ENCODE data around the gene MSH5. TPM values are rescaled to one million over a fixed set of nuclear protein-coding genes. Genes with fewer than 3 reads are reported as not detected.
"Not testable (repeated sequence)": the region's sequence is repeated elsewhere in the genome, so short reads cannot be mapped to it uniquely, and the experiment has no call there.

The MSH5 gene
- total and polyA plus RNA-seq, 5 donors from 2014 or later = 1.2 to 17.4 (median 1.4) TPM

- Mint-ChIP-seq H3K4me1 (peaks cover 0 to 29% (median 15%) of the 10 kb centered on the region in 4 donors), H3K36me3 (no peaks in the 10 kb centered on the region), H3K27ac (no peak overlapping the region), H3K9me3 (no peaks in the 10 kb centered on the region), H3K4me3 (no peak overlapping the region), H3K27me3 (peaks cover 6% of the 10 kb centered on the region)
- no peaks in the 10 kb centered on the region for H3K27me3 ChIP-seq (ENCODE audit: control insufficient read depth, insufficient read depth, low read length)
- H3K27ac ChIP-seq (ENCODE audit: insufficient read depth, low read length, poor library complexity, severe bottlenecking) = no peak overlapping the region
- no peak overlapping the region for H3K4me3 ChIP-seq (ENCODE audit: low read depth, low read length)
- no peaks in the 10 kb centered on the region for H3K9me3 ChIP-seq (ENCODE audit: control insufficient read depth in 2 of 2, low read length in 2 of 2)
- ATAC-seq (ENCODE audit: low read depth in 2 of 2) (no peak), DNase-seq (no peak)
- H3K36me3 ChIP-seq (ENCODE audit: control insufficient read depth, insufficient read depth, low read length) = no peaks in the 10 kb centered on the region
- peaks cover 20% of the 10 kb centered on the region for H3K4me1 ChIP-seq (ENCODE audit: control insufficient read depth, insufficient read depth, low read length, poor library complexity, severe bottlenecking)
Measured at GRCh38 chr6:31707701-31708100, 32.1 kb upstream of the MSH5 start.

GRCh38 chr6:31708224-31708623 lies 31.6 kb upstream of the MSH5 start:
- Histone ChIP-seq H3K27ac (ENCODE audit: insufficient read depth, low read length, poor library complexity, severe bottlenecking) (no peak overlapping the region), H3K4me1 (ENCODE audit: control insufficient read depth, insufficient read depth, low read length, poor library complexity, severe bottlenecking) (peaks cover 19% of the 10 kb centered on the region), H3K27me3 (ENCODE audit: control insufficient read depth, insufficient read depth, low read length) (no peaks in the 10 kb centered on the region), H3K9me3 (ENCODE audit: control insufficient read depth in 2 of 2, low read length in 2 of 2) (no peaks in the 10 kb centered on the region), H3K36me3 (ENCODE audit: control insufficient read depth, insufficient read depth, low read length) (no peaks in the 10 kb centered on the region), H3K4me3 (ENCODE audit: low read depth, low read length) (no peak overlapping the region)
- Mint-ChIP-seq H3K4me3 (no peak overlapping the region), H3K27ac (no peak overlapping the region), H3K4me1 (peaks cover 0 to 26% (median 13%) of the 10 kb centered on the region in 4 donors), H3K36me3 (no peaks in the 10 kb centered on the region), H3K27me3 (peaks cover 5% of the 10 kb centered on the region), H3K9me3 (no peaks in the 10 kb centered on the region)
- DNase-seq (no peak), ATAC-seq (ENCODE audit: low read depth in 2 of 2) (no peak)

GRCh38 chr6:31709157-31709556 lies 30.6 kb upstream of the MSH5 start:
- peaks cover 11% of the 10 kb centered on the region for H3K4me1 ChIP-seq (ENCODE audit: control insufficient read depth, insufficient read depth, low read length, poor library complexity, severe bottlenecking)
- H3K27me3 Mint-ChIP-seq; DNase-seq; H3K27me3 ChIP-seq (ENCODE audit: control insufficient read depth, insufficient read depth, low read length); H3K4me3 Mint-ChIP-seq; H3K4me3 ChIP-seq (ENCODE audit: low read depth, low read length); H3K27ac ChIP-seq (ENCODE audit: insufficient read depth, low read length, poor library complexity, severe bottlenecking); H3K9me3 Mint-ChIP-seq; H3K36me3 ChIP-seq (ENCODE audit: control insufficient read depth, insufficient read depth, low read length); H3K27ac Mint-ChIP-seq; H3K36me3 Mint-ChIP-seq; H3K9me3 ChIP-seq (ENCODE audit: control insufficient read depth in 2 of 2, low read length in 2 of 2); ATAC-seq (ENCODE audit: low read depth in 2 of 2): not testable (repeated sequence)
- peaks cover 0 to 21% (median 9%) of the 10 kb centered on the region in 4 donors for H3K4me1 Mint-ChIP-seq

- peaks cover 11% of the 10 kb centered on the region for H3K4me1 ChIP-seq (ENCODE audit: control insufficient read depth, insufficient read depth, low read length, poor library complexity, severe bottlenecking)
- no peaks in the 10 kb centered on the region for H3K9me3 Mint-ChIP-seq
- ATAC-seq (ENCODE audit: low read depth in 2 of 2) (no peak), DNase-seq (no peak)
- no peaks in the 10 kb centered on the region for H3K27me3 ChIP-seq (ENCODE audit: control insufficient read depth, insufficient read depth, low read length)
- H3K27ac Mint-ChIP-seq = peak overlapping the region in 2 of 3 donors; percentile 52 to 83
- peaks cover 5% of the 10 kb centered on the region for H3K27me3 Mint-ChIP-seq
- H3K4me3 ChIP-seq (ENCODE audit: low read depth, low read length) = no peak overlapping the region
- H3K36me3 ChIP-seq (ENCODE audit: control insufficient read depth, insufficient read depth, low read length) = no peaks in the 10 kb centered on the region
- peak overlapping the region in 2 of 4 donors; percentile 51 to 66 for H3K4me3 Mint-ChIP-seq
- H3K27ac ChIP-seq (ENCODE audit: insufficient read depth, low read length, poor library complexity, severe bottlenecking) = no peak overlapping the region
- no peaks in the 10 kb centered on the region for H3K36me3 Mint-ChIP-seq
- peaks cover 0 to 22% (median 10%) of the 10 kb centered on the region in 4 donors for H3K4me1 Mint-ChIP-seq
- no peaks in the 10 kb centered on the region for H3K9me3 ChIP-seq (ENCODE audit: control insufficient read depth in 2 of 2, low read length in 2 of 2)
Measured at GRCh38 chr6:31710523-31711219, 29.1 kb upstream of the MSH5 start.

GRCh38 chr6:31711233-31711632 lies 28.6 kb upstream of the MSH5 start:
- Histone ChIP-seq H3K27ac (ENCODE audit: insufficient read depth, low read length, poor library complexity, severe bottlenecking) (no peak overlapping the region), H3K4me1 (ENCODE audit: control insufficient read depth, insufficient read depth, low read length, poor library complexity, severe bottlenecking) (peaks cover 11% of the 10 kb centered on the region), H3K36me3 (ENCODE audit: control insufficient read depth, insufficient read depth, low read length) (no peaks in the 10 kb centered on the region), H3K27me3 (ENCODE audit: control insufficient read depth, insufficient read depth, low read length) (no peaks in the 10 kb centered on the region), H3K4me3 (ENCODE audit: low read depth, low read length) (no peak overlapping the region), H3K9me3 (ENCODE audit: control insufficient read depth in 2 of 2, low read length in 2 of 2) (no peaks in the 10 kb centered on the region)
- no peak for ATAC-seq (ENCODE audit: low read depth in 2 of 2)
- Mint-ChIP-seq H3K36me3 (no peaks in the 10 kb centered on the region), H3K27me3 (peaks cover 5% of the 10 kb centered on the region), H3K9me3 (no peaks in the 10 kb centered on the region), H3K27ac (peak overlapping the region; percentile 34 to 79 (median 52)), H3K4me3 (peak overlapping the region in 1 of 4 donors; percentile 52), H3K4me1 (peaks cover 0 to 22% (median 10%) of the 10 kb centered on the region in 4 donors)
- DNase-seq = peak in 1 of 3 donors; percentile 70

- peaks cover 11% of the 10 kb centered on the region for H3K4me1 ChIP-seq (ENCODE audit: control insufficient read depth, insufficient read depth, low read length, poor library complexity, severe bottlenecking)
- H3K4me3 ChIP-seq (ENCODE audit: low read depth, low read length) = no peak overlapping the region
- H3K9me3 ChIP-seq (ENCODE audit: control insufficient read depth in 2 of 2, low read length in 2 of 2) = no peaks in the 10 kb centered on the region
- Mint-ChIP-seq H3K9me3 (no peaks in the 10 kb centered on the region), H3K4me3 (no peak overlapping the region), H3K4me1 (peaks cover 0 to 22% (median 10%) of the 10 kb centered on the region in 4 donors), H3K27ac (peak overlapping the region in 1 of 3 donors; percentile 65), H3K27me3 (peaks cover 5% of the 10 kb centered on the region), H3K36me3 (no peaks in the 10 kb centered on the region)
- H3K27ac ChIP-seq (ENCODE audit: insufficient read depth, low read length, poor library complexity, severe bottlenecking) = no peak overlapping the region
- peak; percentile 57 to 71 for ATAC-seq (ENCODE audit: low read depth in 2 of 2)
- no peaks in the 10 kb centered on the region for H3K36me3 ChIP-seq (ENCODE audit: control insufficient read depth, insufficient read depth, low read length)
- H3K27me3 ChIP-seq (ENCODE audit: control insufficient read depth, insufficient read depth, low read length) = no peaks in the 10 kb centered on the region
- DNase-seq = peak in 1 of 3 donors; percentile 63
Measured at GRCh38 chr6:31712296-31712695, 27.5 kb upstream of the MSH5 start.

GRCh38 chr6:31713465-31713864 lies 26.3 kb upstream of the MSH5 start:
- H3K4me1 ChIP-seq (ENCODE audit: control insufficient read depth, insufficient read depth, low read length, poor library complexity, severe bottlenecking) = peaks cover 11% of the 10 kb centered on the region
- no peak overlapping the region for H3K27ac ChIP-seq (ENCODE audit: insufficient read depth, low read length, poor library complexity, severe bottlenecking)
- no peaks in the 10 kb centered on the region for H3K9me3 ChIP-seq (ENCODE audit: control insufficient read depth in 2 of 2, low read length in 2 of 2)
- H3K4me3 ChIP-seq (ENCODE audit: low read depth, low read length) = no peak overlapping the region
- ATAC-seq (ENCODE audit: low read depth in 2 of 2) = no peak
- H3K36me3 Mint-ChIP-seq = no peaks in the 10 kb centered on the region
- no peaks in the 10 kb centered on the region for H3K36me3 ChIP-seq (ENCODE audit: control insufficient read depth, insufficient read depth, low read length)
- H3K27ac Mint-ChIP-seq = no peak overlapping the region
- H3K9me3 Mint-ChIP-seq = no peaks in the 10 kb centered on the region
- no peak overlapping the region for H3K4me3 Mint-ChIP-seq
- no peak for DNase-seq
- no peaks in the 10 kb centered on the region for H3K27me3 ChIP-seq (ENCODE audit: control insufficient read depth, insufficient read depth, low read length)
- H3K4me1 Mint-ChIP-seq = peaks cover 0 to 22% (median 10%) of the 10 kb centered on the region in 4 donors
- peaks cover 5% of the 10 kb centered on the region for H3K27me3 Mint-ChIP-seq
